HG03108 (cell line): ENCODE measurements around the gene COMMD6.

Experiments used
- ATAC-seq: cut with Tn5 transposase; IDR thresholded peaks from one replicate; pipeline ENCODE4 v1.9.1; 2021; ENCODE audit warnings: moderate library complexity; ENCODE audit not compliant: unreplicated experiment

The COMMD6 gene

DNA sequence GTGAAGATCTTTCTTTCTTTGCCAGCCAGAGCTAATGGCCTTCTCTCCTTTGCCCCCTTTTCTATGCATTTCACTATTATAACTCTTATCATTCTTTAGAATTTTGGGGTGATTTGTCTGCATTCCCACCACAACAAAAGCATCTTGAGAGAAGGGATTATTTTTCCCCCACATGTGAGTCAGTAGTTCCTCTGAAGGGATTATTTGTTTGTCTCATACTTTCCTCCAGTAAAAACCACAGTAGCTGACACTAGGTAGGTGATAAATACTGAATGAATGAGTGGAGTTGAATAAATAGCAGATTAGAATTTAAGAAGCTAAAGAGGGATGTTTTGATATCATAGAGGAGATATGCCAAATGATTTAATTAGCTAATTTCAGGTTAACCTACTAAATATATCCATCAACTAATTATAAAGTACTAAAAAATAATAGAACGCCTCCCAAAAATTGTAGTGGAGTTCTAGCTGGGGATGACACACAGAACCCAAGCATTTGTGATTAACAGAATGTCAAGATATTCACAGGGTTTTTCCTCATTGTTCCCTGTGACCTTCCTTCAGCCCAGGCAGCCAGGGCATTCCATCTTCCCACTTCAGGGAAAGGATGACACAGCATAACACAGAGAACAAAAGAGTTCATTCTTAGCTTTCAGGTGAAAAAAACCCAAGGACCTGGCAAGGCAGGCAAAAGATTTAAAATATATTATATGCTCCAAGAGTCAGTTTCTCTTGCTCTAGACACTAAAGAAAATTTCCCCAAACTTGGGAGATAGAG lies 52.2 kb downstream of the COMMD6 start:
- no peak for ATAC-seq

GRCh38 chr13:75482820-75483079 lies 54.9 kb downstream of the COMMD6 start:
- no peak for ATAC-seq

DNA sequence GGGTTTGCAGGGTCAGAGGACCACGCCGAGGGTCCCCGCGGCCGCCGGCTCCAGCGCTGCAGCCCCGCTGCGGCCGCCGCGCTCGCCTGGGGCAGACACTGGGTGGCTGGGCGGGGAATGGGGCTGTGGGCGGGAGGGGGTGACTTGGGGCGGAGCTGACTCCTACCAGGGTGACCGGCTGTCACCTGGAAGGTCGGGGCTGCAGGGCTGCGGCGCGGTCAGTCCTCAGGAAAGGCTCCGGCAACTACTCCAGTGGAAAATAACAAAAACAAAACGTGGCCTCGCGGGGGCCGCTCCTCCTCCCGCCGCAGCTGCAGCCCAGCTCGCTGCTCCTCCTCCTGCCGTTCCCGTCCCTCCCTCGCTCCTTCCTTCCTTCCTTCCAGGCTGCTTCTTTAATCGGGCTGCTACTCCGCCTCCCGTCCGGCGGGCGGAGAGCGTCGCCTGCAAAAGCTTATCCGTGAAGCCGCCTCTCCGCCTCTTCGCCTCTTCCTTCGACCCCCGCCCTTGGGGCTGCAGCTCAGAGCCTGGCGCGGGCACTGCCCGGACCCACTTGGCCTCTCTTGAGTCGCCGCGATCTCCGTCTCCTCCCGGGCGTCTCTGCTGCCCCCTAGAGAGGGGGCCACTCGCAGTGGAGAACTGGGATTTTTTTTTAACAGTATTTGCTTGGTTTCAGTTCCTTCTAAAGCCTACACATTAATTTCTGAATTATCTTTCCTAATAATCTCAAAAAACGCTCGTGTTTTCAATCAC lies 55.4 kb downstream of the COMMD6 start, which contains the start of gene TBC1D4:
Gene TBC1D4, minus strand, starts transcription at position 100 of the 750 bp plus-strand sequence. CDS start 402 bp downstream, outside the sequence.
- ATAC-seq: peak; percentile 74

GRCh38 chr13:75481176-75482069 lies 56.2 kb downstream of the COMMD6 start:
- ATAC-seq: peak; percentile 26

DNA sequence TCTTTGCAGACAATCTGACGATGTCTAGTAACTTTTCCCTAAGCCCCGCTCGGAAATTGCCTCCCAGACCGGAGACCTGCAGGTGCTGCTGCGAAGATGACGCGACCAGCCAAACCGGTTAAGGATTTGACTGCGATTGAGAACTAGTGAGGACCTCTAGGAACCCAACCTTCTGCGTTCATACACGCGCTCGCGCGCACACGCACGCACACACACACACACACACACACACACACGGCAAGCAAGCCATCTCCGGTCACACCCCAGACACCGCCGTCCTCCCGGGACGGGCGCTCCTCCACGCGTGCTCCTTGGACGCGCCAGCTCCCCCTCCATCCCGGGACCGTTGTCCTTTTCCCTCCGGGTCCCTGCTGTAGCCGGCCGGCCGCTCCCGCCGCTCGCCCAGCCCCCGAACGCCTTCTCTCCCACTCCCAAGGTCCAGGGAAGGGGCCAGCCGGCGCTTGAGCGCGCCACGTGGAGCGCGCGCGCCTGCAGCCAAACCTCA lies 56.9 kb downstream of the COMMD6 start:
- no peak for ATAC-seq

- no peak for ATAC-seq
These were observed 58.4 kb downstream of the COMMD6 start for GRCh38 chr13:75479102-75479740.

DNA sequence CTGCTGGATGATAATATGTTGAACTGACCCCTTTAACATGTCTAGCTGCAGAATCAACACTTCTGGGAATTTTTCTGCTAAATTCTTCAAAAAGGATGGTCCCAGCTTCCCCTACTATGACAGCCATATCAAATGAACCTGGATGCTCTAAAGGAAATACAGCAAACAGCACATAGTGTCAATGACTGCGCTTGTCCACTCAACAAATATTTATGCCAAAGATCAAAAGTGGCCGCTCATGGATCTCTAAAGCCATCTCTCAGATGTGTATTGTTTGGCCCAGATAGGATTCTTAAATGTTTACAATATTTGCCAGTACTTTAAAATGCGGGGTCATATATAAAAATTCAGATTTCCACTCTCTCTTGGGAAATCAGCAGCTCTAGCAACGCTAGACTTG lies 59.0 kb downstream of the COMMD6 start:
- ATAC-seq: no peak
